ENCODE results near the gene APC. TPM values are rescaled to one million over a fixed set of nuclear protein-coding genes. Genes with fewer than 3 reads are reported as not detected.
"Not testable (repeated sequence)": the region's sequence is repeated elsewhere in the genome, so short reads cannot be mapped to it uniquely, and the experiment has no call there.

The APC gene
- total RNA-seq, 6 experiments from 2014 or later, result 12.4 to 34.5 (median 16.9) TPM

DNA sequence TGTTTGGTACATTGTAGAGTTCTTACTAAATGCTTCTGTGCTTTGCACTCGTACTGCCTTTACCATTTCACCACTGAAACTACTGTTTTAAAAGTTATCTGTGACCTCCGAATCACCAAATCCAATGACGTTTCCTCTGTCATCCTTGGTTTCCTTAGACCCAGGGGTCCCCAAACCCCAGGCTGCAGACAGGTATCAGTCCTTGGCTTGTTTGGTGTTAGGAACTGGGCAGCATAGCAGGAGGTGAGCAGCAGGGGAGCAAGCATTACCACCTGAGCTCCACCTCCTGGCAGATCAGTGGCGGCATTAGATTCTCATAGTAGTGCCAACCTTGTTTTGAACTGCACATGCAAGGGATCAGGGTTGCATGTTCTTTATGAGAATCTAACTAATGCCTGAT lies 26.8 kb upstream of the APC start:
- no peak overlapping the region for H3K27ac ChIP-seq
- no peak for ATAC-seq
- whole genome bisulfite sequencing (ENCODE audit: insufficient coverage, low coverage, low lambda C conversion rate, missing lambda C conversion rate), result 89% methylated on average over 4 of the region's 4 CpGs
- H3K36me3 ChIP-seq, result no peaks in the 10 kb centered on the region
- no peak for TF ChIP-seq POLR2A (IDR thresholded peaks at IDR 0.05)
- TF ChIP-seq, protein P1, sequence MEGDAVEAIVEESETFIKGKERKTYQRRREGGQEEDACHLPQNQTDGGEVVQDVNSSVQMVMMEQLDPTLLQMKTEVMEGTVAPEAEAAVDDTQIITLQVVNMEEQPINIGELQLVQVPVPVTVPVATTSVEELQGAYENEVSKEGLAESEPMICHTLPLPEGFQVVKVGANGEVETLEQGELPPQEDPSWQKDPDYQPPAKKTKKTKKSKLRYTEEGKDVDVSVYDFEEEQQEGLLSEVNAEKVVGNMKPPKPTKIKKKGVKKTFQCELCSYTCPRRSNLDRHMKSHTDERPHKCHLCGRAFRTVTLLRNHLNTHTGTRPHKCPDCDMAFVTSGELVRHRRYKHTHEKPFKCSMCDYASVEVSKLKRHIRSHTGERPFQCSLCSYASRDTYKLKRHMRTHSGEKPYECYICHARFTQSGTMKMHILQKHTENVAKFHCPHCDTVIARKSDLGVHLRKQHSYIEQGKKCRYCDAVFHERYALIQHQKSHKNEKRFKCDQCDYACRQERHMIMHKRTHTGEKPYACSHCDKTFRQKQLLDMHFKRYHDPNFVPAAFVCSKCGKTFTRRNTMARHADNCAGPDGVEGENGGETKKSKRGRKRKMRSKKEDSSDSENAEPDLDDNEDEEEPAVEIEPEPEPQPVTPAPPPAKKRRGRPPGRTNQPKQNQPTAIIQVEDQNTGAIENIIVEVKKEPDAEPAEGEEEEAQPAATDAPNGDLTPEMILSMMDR (IDR thresholded peaks at IDR 0.05), result no peak
- intact Hi-C loops (cut with DNase I), result no loop called here
- H3K9me3 ChIP-seq, result no peaks in the 10 kb centered on the region
- no peak overlapping the region for H3K4me3 ChIP-seq
- no peaks in the 10 kb centered on the region for H3K27me3 ChIP-seq
- DNase-seq, result no peak
- peaks cover 0 to 11% (median 0%) of the 10 kb centered on the region in 4 donors for H3K4me1 ChIP-seq

GRCh38 chr5:112711436-112711835 lies 26.2 kb upstream of the APC start:
- WGBS (ENCODE audit: insufficient coverage, low coverage, low lambda C conversion rate, missing lambda C conversion rate), result 65% methylated on average over 2 of the region's 3 CpGs
- Histone ChIP-seq H3K27ac (no peak overlapping the region), H3K36me3 (no peaks in the 10 kb centered on the region), H3K4me3 (no peak overlapping the region), H3K27me3 (no peaks in the 10 kb centered on the region), H3K4me1 (peaks cover 0 to 11% (median 0%) of the 10 kb centered on the region in 4 donors), H3K9me3 (no peaks in the 10 kb centered on the region)
- TF ChIP-seq, protein P1 (IDR thresholded peaks at IDR 0.05), result no peak
- TF ChIP-seq POLR2A (IDR thresholded peaks at IDR 0.05), result no peak
- DNase-seq (no peak), ATAC-seq (no peak)
- intact Hi-C loops (cut with DNase I), result no loop called here

GRCh38 chr5:112713206-112713605 lies 24.5 kb upstream of the APC start:
- TF ChIP-seq, protein P1 (IDR thresholded peaks at IDR 0.05), result no peak
- no peak for TF ChIP-seq POLR2A (IDR thresholded peaks at IDR 0.05)
- Histone ChIP-seq H3K27ac (no peak overlapping the region), H3K9me3 (no peaks in the 10 kb centered on the region), H3K36me3 (no peaks in the 10 kb centered on the region), H3K4me3 (no peak overlapping the region), H3K27me3 (no peaks in the 10 kb centered on the region), H3K4me1 (peaks cover 0 to 11% (median 0%) of the 10 kb centered on the region in 4 donors)
- DNase-seq, result no peak
- 100% methylated on average over 5 of the region's 5 CpGs for WGBS (ENCODE audit: insufficient coverage, low coverage, low lambda C conversion rate, missing lambda C conversion rate)
- intact Hi-C loops (cut with DNase I), result no loop called here
- no peak for ATAC-seq

- H3K27me3 ChIP-seq; H3K27ac ChIP-seq; intact Hi-C loops (cut with DNase I); H3K9me3 ChIP-seq; H3K4me1 ChIP-seq; H3K36me3 ChIP-seq; H3K4me3 ChIP-seq; ATAC-seq; DNase-seq: not testable (repeated sequence)
- 90% methylated on average over 5 of the region's 7 CpGs for WGBS (ENCODE audit: insufficient coverage, low coverage, low lambda C conversion rate, missing lambda C conversion rate)
These were observed 20.8 kb upstream of the APC start for GRCh38 chr5:112716895-112717294.

DNA sequence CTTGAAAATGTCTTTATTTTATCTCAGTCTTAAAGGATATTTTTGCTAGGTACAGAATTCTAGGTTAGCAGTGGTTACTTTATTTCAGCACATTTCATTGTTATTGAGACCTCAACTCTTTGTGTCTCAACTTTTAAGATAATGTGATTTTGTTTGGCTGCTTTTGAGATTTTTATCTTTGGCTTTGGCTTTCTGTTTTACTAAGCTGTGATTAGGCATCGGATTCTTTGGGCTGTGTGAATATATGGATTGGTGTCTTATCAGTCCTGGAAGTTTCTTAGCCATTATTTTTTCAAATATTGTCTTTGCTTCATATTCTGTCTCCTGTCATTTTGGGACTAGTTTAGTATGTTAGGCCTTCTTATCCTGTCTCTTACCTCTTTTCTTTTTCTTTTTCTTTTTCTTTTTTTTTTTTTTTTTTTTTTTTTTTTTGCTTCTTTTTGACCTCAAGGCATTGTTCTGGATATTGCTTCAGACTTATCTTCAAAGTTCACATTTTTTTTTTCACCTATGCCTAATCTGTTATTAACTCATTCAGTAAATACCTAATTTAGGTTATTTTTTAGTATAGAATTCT lies 20.1 kb upstream of the APC start:
- Histone ChIP-seq H3K27ac (no peak overlapping the region), H3K4me1 (no peaks in the 10 kb centered on the region), H3K36me3 (no peaks in the 10 kb centered on the region), H3K27me3 (no peaks in the 10 kb centered on the region), H3K9me3 (no peaks in the 10 kb centered on the region), H3K4me3 (no peak overlapping the region)
- no peak for DNase-seq
- TF ChIP-seq POLR2A (IDR thresholded peaks at IDR 0.05), result no peak
- TF ChIP-seq, protein P1 (IDR thresholded peaks at IDR 0.05), result no peak
- WGBS (ENCODE audit: insufficient coverage, low coverage, low lambda C conversion rate, missing lambda C conversion rate), result 38% methylated on average over 1 of the region's 1 CpG
- no peak for ATAC-seq
- intact Hi-C loops (cut with DNase I), result no loop called here

All from right lobe of liver (tissue), 6 donors.